Neural cell (in vitro differentiated cells): Measurements from ENCODE around the gene VOPP1.

Experiments used
- RAD21 ChIP-seq: fragments of 450-650 bp; conservative IDR thresholded peaks from 2 replicates; pipeline ENCODE4 v1.6.1; 2014; ENCODE audit warnings: antibody characterized with exemption, mild to moderate bottlenecking, moderate library complexity
- TAF1 ChIP-seq: IDR thresholded peaks from 2 replicates; pipeline ENCODE4 v1.6.1; 2012; ENCODE audit warnings: low read depth
- TF ChIP-seq, protein P1 (sequence below): fragments of 450-650 bp; IDR thresholded peaks from 2 replicates; pipeline ENCODE4 v1.5.1; 2014; ENCODE audit warnings: antibody characterized with exemption, mild to moderate bottlenecking, moderate library complexity; ENCODE audit not compliant: poor library complexity, severe bottlenecking

DNA sequence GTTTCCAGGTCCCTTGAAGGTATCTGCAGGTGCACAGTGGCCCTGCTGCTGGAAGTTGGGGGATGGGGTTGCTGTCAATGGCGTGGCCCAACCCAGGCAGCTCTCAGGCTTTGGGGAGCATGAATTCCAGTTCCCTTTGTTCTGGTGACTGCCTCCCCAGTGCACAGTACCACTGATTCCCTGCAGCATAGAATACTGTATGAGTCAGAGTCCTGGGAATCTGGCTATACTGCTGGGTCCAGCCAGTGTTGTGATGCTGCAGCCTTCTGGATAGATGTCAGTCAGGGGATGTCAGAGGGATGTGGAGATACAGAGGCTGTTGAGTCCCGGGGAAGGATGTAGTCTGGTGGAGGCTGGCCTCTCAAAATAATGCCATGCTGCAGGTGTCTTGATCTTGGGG is 107.9 kb downstream of the VOPP1 start:
- TF ChIP-seq TAF1 (no peak), RAD21 (no peak)
- TF ChIP-seq, protein P1, sequence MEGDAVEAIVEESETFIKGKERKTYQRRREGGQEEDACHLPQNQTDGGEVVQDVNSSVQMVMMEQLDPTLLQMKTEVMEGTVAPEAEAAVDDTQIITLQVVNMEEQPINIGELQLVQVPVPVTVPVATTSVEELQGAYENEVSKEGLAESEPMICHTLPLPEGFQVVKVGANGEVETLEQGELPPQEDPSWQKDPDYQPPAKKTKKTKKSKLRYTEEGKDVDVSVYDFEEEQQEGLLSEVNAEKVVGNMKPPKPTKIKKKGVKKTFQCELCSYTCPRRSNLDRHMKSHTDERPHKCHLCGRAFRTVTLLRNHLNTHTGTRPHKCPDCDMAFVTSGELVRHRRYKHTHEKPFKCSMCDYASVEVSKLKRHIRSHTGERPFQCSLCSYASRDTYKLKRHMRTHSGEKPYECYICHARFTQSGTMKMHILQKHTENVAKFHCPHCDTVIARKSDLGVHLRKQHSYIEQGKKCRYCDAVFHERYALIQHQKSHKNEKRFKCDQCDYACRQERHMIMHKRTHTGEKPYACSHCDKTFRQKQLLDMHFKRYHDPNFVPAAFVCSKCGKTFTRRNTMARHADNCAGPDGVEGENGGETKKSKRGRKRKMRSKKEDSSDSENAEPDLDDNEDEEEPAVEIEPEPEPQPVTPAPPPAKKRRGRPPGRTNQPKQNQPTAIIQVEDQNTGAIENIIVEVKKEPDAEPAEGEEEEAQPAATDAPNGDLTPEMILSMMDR = no peak
